ENCODE measurements around the gene RAB7A.

RAB7A gene

GRCh38 chr3:128794067-128794768 is 68.2 kb downstream of the RAB7A start:
- DNase-seq = no peak

GRCh38 chr3:128794770-128795649 is 69.0 kb downstream of the RAB7A start:
- peak; percentile 69 for DNase-seq

- no peak for DNase-seq
Observed at GRCh38 chr3:128799653-128800052, 73.7 kb downstream of the RAB7A start.

- DNase-seq = no peak
Observed at GRCh38 chr3:128800241-128801187, 74.5 kb downstream of the RAB7A start.

- DNase-seq = no peak
Observed at GRCh38 chr3:128801779-128802380, 75.9 kb downstream of the RAB7A start.

GRCh38 chr3:128803307-128803706 is 77.3 kb downstream of the RAB7A start:
- DNase-seq = no peak

GRCh38 chr3:128804017-128804810 is 78.2 kb downstream of the RAB7A start:
- DNase-seq = peak; percentile 80

GRCh38 chr3:128804811-128805155 is 78.8 kb downstream of the RAB7A start:
- no peak for DNase-seq

GRCh38 chr3:128805772-128806171 is 79.8 kb downstream of the RAB7A start:
- DNase-seq = no peak

GRCh38 chr3:128806588-128806987 is 80.6 kb downstream of the RAB7A start:
- DNase-seq = no peak

GRCh38 chr3:128807186-128807830 is 81.3 kb downstream of the RAB7A start:
- DNase-seq = no peak

GRCh38 chr3:128808672-128809071 is 82.7 kb downstream of the RAB7A start:
- DNase-seq = no peak

GRCh38 chr3:128813097-128813496 is 87.1 kb downstream of the RAB7A start:
- DNase-seq = no peak

GRCh38 chr3:128814060-128814459 is 88.1 kb downstream of the RAB7A start:
- DNase-seq = no peak

- no peak for DNase-seq
Observed at GRCh38 chr3:128814519-128815317, 88.7 kb downstream of the RAB7A start.

GRCh38 chr3:128815318-128816064 is 89.5 kb downstream of the RAB7A start:
- no peak for DNase-seq

GRCh38 chr3:128818186-128818787 is 92.3 kb downstream of the RAB7A start:
- no peak for DNase-seq

- DNase-seq = no peak
Observed at GRCh38 chr3:128820252-128820839, 94.4 kb downstream of the RAB7A start.

GRCh38 chr3:128823008-128823407 is 97.0 kb downstream of the RAB7A start:
- no peak for DNase-seq
